Neural cell (in vitro differentiated cells): ENCODE results near the gene NRBP1.

Experiments
- CTCF ChIP-seq: fragments of 450-650 bp; IDR thresholded peaks from 2 replicates; pipeline ENCODE4 v1.5.1; 2014; ENCODE audit warnings: antibody characterized with exemption, mild to moderate bottlenecking, moderate library complexity; ENCODE audit not compliant: poor library complexity, severe bottlenecking
- EZH2 ChIP-seq: fragments of 200-600, 300-800 bp; shearing (Covaris generic), sonication (generic); IDR thresholded peaks from 2 replicates; pipeline ENCODE4 v1.6.1; 2014; ENCODE audit warnings: antibody characterized with exemption, low read length, borderline replicate concordance, mild to moderate bottlenecking; ENCODE audit not compliant: insufficient read depth, poor library complexity, severe bottlenecking
- POLR2AphosphoS5 ChIP-seq: IDR thresholded peaks from 2 replicates; pipeline ENCODE4 v1.6.1; 2012
- RAD21 ChIP-seq: fragments of 450-650 bp; conservative IDR thresholded peaks from 2 replicates; pipeline ENCODE4 v1.6.1; 2014; ENCODE audit warnings: antibody characterized with exemption, mild to moderate bottlenecking, moderate library complexity
- REST ChIP-seq: IDR thresholded peaks from 2 replicates; pipeline ENCODE4 v1.6.1; 2012; ENCODE audit warnings: borderline replicate concordance
- TAF1 ChIP-seq: IDR thresholded peaks from 2 replicates; pipeline ENCODE4 v1.6.1; 2012; ENCODE audit warnings: low read depth

GRCh38 chr2:27428978-27429541 is 629 bp downstream of the NRBP1 start:
- TF ChIP-seq CTCF = no peak
- TF ChIP-seq POLR2AphosphoS5 = no peak
- no peak for TF ChIP-seq RAD21
- TF ChIP-seq EZH2 = no peak
- no peak for TF ChIP-seq TAF1
- TF ChIP-seq REST = no peak
